GM23338 (cell line): ENCODE measurements around the gene HLA-G. TPM values are rescaled to one million over a fixed set of nuclear protein-coding genes. Genes with fewer than 3 reads are reported as not detected.

ENCODE experiments used
- ATAC-seq: fragments of 200-7000 bp; cut with Tn5 transposase; 3 replicates; pipeline ENCODE4 v1.9.1; 2020
- DNase-seq: peaks from one replicate; pipeline ENCODE4 v3.0.0-alpha.2; 2015; ENCODE audit warnings: low spot score
- H2AFZ ChIP-seq: fragments of 200-600 bp; sonication (generic); 2 replicates; pipeline ENCODE4 v1.8.0; 2016; ENCODE audit warnings: antibody characterized with exemption, mild to moderate bottlenecking, moderate library complexity
- H3F3A ChIP-seq: fragments of 200-600 bp; sonication (generic); replicated peaks from 2 replicates; pipeline ENCODE4 v1.8.0; 2017; ENCODE audit warnings: antibody characterized with exemption, mixed run types, low read depth
- H3K27ac ChIP-seq: fragments of 200-600 bp; sonication (generic); 2 replicates; pipeline ENCODE4 v1.6.1; 2016; ENCODE audit warnings: low read depth
- H3K27me3 ChIP-seq: fragments of 200-600 bp; sonication (generic); 2 replicates; pipeline ENCODE4 v1.8.0; 2016; ENCODE audit warnings: mild to moderate bottlenecking, mixed run types, moderate library complexity; ENCODE audit not compliant: insufficient read depth
- H3K36me3 ChIP-seq: fragments of 200-600 bp; sonication (generic); 2 replicates; pipeline ENCODE4 v1.8.0; 2016; ENCODE audit warnings: mild to moderate bottlenecking; ENCODE audit not compliant: insufficient read depth
- H3K4me1 ChIP-seq: fragments of 200-600 bp; sonication (generic); 2 replicates; pipeline ENCODE4 v1.8.0; 2016; ENCODE audit warnings: mild to moderate bottlenecking, moderate library complexity; ENCODE audit not compliant: insufficient read depth
- H3K4me2 ChIP-seq: fragments of 200-600 bp; sonication (generic); 2 replicates; pipeline ENCODE4 v1.7.1; 2017; ENCODE audit warnings: mixed run types
- H3K4me3 ChIP-seq: fragments of 200-600 bp; sonication (generic); 2 replicates; pipeline ENCODE4 v1.6.1; 2016; ENCODE audit warnings: mixed run types
- H3K79me2 ChIP-seq: fragments of 200-600 bp; sonication (generic); replicated peaks from 2 replicates; pipeline ENCODE4 v1.8.0; 2017; ENCODE audit warnings: mild to moderate bottlenecking; ENCODE audit not compliant: insufficient read depth
- H3K9me2 ChIP-seq: fragments of 200-600 bp; sonication (generic); 2 replicates; pipeline ENCODE4 v1.8.0; 2017; ENCODE audit not compliant: insufficient read depth
- H4K20me1 ChIP-seq: fragments of 200-600 bp; sonication (generic); replicated peaks from 2 replicates; pipeline ENCODE4 v1.8.0; 2017; ENCODE audit warnings: mild to moderate bottlenecking; ENCODE audit not compliant: insufficient read depth
- H3K27ac Mint-ChIP-seq: 2 replicates; pipeline ENCODE4 v1.8.0; 2020; ENCODE audit warnings: inconsistent platforms, mild to moderate bottlenecking, moderate library complexity, mixed read lengths
- H3K27me3 Mint-ChIP-seq: 3 replicates; pipeline ENCODE4 v1.8.0; 2022; ENCODE audit warnings: low read depth, mild to moderate bottlenecking, moderate library complexity, mixed read lengths, inconsistent platforms; ENCODE audit not compliant: insufficient read depth, poor library complexity
- H3K36me3 Mint-ChIP-seq: 3 replicates; pipeline ENCODE4 v1.8.0; 2021; ENCODE audit warnings: low read depth, mild to moderate bottlenecking, inconsistent platforms, moderate library complexity, mixed read lengths
- H3K4me1 Mint-ChIP-seq: 3 replicates; pipeline ENCODE4 v1.8.0; 2020; ENCODE audit warnings: mild to moderate bottlenecking, inconsistent platforms, mixed read lengths
- H3K4me3 Mint-ChIP-seq: 3 replicates; pipeline ENCODE4 v1.8.0; 2021; ENCODE audit warnings: moderate library complexity, mild to moderate bottlenecking, inconsistent platforms, mixed read lengths
- H3K9me3 Mint-ChIP-seq: 3 replicates; pipeline ENCODE4 v1.8.0; 2020; ENCODE audit warnings: moderate library complexity, mild to moderate bottlenecking, inconsistent platforms, mixed read lengths
- CTCF ChIP-seq, 2 experiments: fragments of 200-600 bp in 1 of 2; sonication (generic) in 1 of 2; conservative IDR thresholded peaks; 2 replicates each; pipeline versions ENCODE4 v1.5.1 to v1.6.1; 2016 to 2017; ENCODE audit warnings: antibody characterized with exemption in 2 of 2, low read depth in 2 of 2, mild to moderate bottlenecking in 2 of 2, moderate library complexity in 1 of 2
- JUNB ChIP-seq: IDR thresholded peaks from one replicate; pipeline ENCODE4 v1.6.1; 2016; ENCODE audit warnings: antibody characterized with exemption; ENCODE audit not compliant: unreplicated experiment
- NANOG ChIP-seq: IDR thresholded peaks from 2 replicates; pipeline ENCODE4 v1.6.1; 2016; ENCODE audit warnings: antibody characterized with exemption, borderline replicate concordance
- STAT1 ChIP-seq: IDR thresholded peaks from one replicate; pipeline ENCODE4 v1.6.1; 2016; ENCODE audit warnings: antibody characterized with exemption; ENCODE audit not compliant: unreplicated experiment
- ZNF114 ChIP-seq: fragments of 250-450 bp; sonication (Bioruptor Pico); IDR thresholded peaks from 2 replicates; pipeline ENCODE4 v1.5.0; 2020; ENCODE audit warnings: mild to moderate bottlenecking, moderate library complexity
- ZNF331 ChIP-seq: fragments of 250-450 bp; sonication (Bioruptor Pico); IDR thresholded peaks from 2 replicates; pipeline ENCODE4 v1.5.0; 2020; ENCODE audit warnings: low read depth, mild to moderate bottlenecking, moderate library complexity
- polyA plus RNA-seq: library from polyadenylated mRNA; unstranded; fragments of >200 nt; fragmentation: Nextera tagmentation; extraction: Ambion mirVana; gene quantifications from 2 replicates; pipeline ENCODE4 v1.2.1, GENCODE V29; 2016
- total RNA-seq: library from RNA; depleted of rRNA; stranded (reverse); fragments of >200 nt; shearing (Covaris generic); gene quantifications from 2 replicates; pipeline ENCODE4 v1.2.3, GENCODE V29; 2014
- TF ChIP-seq, protein P1 (sequence below): fragments of 250-450 bp; sonication (Bioruptor Pico); IDR thresholded peaks from 2 replicates; pipeline ENCODE4 v1.5.0; 2020; ENCODE audit warnings: mild to moderate bottlenecking, moderate library complexity
- TF ChIP-seq, protein P2 (sequence below): IDR thresholded peaks from one replicate; pipeline ENCODE4 v1.6.1; 2018; ENCODE audit warnings: antibody characterized with exemption; ENCODE audit not compliant: unreplicated experiment

HLA-G gene
- total and polyA plus RNA-seq, 2 experiments from 2014 or later = 2.5 to 2.8 TPM

GRCh38 chr6:29800254-29800653 lies 27.4 kb upstream of the HLA-G start (continued):
- TF ChIP-seq, protein P1, sequence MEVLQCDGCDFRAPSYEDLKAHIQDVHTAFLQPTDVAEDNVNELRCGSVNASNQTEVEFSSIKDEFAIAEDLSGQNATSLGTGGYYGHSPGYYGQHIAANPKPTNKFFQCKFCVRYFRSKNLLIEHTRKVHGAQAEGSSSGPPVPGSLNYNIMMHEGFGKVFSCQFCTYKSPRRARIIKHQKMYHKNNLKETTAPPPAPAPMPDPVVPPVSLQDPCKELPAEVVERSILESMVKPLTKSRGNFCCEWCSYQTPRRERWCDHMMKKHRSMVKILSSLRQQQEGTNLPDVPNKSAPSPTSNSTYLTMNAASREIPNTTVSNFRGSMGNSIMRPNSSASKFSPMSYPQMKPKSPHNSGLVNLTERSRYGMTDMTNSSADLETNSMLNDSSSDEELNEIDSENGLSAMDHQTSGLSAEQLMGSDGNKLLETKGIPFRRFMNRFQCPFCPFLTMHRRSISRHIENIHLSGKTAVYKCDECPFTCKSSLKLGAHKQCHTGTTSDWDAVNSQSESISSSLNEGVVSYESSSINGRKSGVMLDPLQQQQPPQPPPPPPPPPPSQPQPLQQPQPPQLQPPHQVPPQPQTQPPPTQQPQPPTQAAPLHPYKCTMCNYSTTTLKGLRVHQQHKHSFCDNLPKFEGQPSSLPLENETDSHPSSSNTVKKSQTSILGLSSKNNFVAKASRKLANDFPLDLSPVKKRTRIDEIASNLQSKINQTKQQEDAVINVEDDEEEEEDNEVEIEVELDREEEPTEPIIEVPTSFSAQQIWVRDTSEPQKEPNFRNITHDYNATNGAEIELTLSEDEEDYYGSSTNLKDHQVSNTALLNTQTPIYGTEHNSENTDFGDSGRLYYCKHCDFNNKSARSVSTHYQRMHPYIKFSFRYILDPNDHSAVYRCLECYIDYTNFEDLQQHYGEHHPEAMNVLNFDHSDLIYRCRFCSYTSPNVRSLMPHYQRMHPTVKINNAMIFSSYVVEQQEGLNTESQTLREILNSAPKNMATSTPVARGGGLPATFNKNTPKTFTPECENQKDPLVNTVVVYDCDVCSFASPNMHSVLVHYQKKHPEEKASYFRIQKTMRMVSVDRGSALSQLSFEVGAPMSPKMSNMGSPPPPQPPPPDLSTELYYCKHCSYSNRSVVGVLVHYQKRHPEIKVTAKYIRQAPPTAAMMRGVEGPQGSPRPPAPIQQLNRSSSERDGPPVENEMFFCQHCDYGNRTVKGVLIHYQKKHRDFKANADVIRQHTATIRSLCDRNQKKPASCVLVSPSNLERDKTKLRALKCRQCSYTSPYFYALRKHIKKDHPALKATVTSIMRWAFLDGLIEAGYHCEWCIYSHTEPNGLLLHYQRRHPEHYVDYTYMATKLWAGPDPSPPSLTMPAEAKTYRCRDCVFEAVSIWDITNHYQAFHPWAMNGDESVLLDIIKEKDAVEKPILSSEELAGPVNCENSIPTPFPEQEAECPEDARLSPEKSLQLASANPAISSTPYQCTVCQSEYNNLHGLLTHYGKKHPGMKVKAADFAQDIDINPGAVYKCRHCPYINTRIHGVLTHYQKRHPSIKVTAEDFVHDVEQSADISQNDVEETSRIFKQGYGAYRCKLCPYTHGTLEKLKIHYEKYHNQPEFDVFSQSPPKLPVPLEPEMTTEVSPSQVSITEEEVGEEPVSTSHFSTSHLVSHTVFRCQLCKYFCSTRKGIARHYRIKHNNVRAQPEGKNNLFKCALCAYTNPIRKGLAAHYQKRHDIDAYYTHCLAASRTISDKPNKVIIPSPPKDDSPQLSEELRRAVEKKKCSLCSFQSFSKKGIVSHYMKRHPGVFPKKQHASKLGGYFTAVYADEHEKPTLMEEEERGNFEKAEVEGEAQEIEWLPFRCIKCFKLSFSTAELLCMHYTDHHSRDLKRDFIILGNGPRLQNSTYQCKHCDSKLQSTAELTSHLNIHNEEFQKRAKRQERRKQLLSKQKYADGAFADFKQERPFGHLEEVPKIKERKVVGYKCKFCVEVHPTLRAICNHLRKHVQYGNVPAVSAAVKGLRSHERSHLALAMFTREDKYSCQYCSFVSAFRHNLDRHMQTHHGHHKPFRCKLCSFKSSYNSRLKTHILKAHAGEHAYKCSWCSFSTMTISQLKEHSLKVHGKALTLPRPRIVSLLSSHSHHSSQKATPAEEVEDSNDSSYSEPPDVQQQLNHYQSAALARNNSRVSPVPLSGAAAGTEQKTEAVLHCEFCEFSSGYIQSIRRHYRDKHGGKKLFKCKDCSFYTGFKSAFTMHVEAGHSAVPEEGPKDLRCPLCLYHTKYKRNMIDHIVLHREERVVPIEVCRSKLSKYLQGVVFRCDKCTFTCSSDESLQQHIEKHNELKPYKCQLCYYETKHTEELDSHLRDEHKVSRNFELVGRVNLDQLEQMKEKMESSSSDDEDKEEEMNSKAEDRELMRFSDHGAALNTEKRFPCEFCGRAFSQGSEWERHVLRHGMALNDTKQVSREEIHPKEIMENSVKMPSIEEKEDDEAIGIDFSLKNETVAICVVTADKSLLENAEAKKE (CRISPR knock-in tag) = no peak
- no peak for TF ChIP-seq CTCF (conservative IDR thresholded peaks at IDR 0.05; ENCODE audit: low read depth in 2 of 2)

GRCh38 chr6:29806387-29806786 lies 21.2 kb upstream of the HLA-G start:
- Histone ChIP-seq H3K4me2 (no peak overlapping the region), H3K36me3 (no peaks in the 10 kb centered on the region), H3K27me3 (no peaks in the 10 kb centered on the region), H3K9me2 (no peaks in the 10 kb centered on the region), H3K4me1 (no peaks in the 10 kb centered on the region), H2AFZ (no peak overlapping the region), H3F3A (no peaks in the 10 kb centered on the region), H3K4me3 (no peak overlapping the region), H4K20me1 (no peaks in the 10 kb centered on the region), H3K79me2 (no peaks in the 10 kb centered on the region), H3K27ac (no peak overlapping the region)
- Mint-ChIP-seq H3K4me1 (no peaks in the 10 kb centered on the region), H3K9me3 (no peaks in the 10 kb centered on the region; the same call in 2 of the 3 replicates), H3K27me3 (peaks cover 4% of the 10 kb centered on the region), H3K36me3 (no peaks in the 10 kb centered on the region), H3K4me3 (no peak overlapping the region), H3K27ac (no peak overlapping the region)
- DNase-seq (no peak), ATAC-seq (no peak)
- TF ChIP-seq ZNF331 (CRISPR knock-in tag) (no peak), NANOG (no peak), JUNB (no peak), STAT1 (no peak), CTCF (conservative IDR thresholded peaks at IDR 0.05; ENCODE audit: low read depth in 2 of 2) (no peak), ZNF114 (no peak)
- TF ChIP-seq, protein P2, sequence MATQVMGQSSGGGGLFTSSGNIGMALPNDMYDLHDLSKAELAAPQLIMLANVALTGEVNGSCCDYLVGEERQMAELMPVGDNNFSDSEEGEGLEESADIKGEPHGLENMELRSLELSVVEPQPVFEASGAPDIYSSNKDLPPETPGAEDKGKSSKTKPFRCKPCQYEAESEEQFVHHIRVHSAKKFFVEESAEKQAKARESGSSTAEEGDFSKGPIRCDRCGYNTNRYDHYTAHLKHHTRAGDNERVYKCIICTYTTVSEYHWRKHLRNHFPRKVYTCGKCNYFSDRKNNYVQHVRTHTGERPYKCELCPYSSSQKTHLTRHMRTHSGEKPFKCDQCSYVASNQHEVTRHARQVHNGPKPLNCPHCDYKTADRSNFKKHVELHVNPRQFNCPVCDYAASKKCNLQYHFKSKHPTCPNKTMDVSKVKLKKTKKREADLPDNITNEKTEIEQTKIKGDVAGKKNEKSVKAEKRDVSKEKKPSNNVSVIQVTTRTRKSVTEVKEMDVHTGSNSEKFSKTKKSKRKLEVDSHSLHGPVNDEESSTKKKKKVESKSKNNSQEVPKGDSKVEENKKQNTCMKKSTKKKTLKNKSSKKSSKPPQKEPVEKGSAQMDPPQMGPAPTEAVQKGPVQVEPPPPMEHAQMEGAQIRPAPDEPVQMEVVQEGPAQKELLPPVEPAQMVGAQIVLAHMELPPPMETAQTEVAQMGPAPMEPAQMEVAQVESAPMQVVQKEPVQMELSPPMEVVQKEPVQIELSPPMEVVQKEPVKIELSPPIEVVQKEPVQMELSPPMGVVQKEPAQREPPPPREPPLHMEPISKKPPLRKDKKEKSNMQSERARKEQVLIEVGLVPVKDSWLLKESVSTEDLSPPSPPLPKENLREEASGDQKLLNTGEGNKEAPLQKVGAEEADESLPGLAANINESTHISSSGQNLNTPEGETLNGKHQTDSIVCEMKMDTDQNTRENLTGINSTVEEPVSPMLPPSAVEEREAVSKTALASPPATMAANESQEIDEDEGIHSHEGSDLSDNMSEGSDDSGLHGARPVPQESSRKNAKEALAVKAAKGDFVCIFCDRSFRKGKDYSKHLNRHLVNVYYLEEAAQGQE = no peak
